Measurements from ENCODE around the gene STRADA.
"Not testable (repeated sequence)": the region's sequence is repeated elsewhere in the genome, so short reads cannot be mapped to it uniquely, and the experiment has no call there.

Gene STRADA

DNA sequence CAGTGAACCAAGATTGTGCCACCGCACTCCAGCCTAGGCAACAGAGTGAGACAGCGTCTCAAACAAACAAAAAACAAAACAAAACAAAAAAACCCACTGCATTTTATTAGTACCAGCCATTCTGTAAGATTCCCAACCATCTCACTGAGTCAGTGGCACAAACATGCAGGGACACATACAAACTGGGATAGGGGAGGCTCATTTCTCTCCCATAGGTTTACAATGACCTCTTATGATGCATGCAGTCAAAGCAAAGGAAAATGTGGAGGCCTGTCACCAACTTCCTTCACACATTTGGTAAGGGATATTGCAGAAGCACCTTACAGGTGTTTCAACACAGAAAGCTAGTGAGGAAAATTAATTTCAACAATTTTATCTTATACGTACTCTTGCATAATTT lies 12.4 kb upstream of the STRADA start:
- no peak for DNase-seq

DNA sequence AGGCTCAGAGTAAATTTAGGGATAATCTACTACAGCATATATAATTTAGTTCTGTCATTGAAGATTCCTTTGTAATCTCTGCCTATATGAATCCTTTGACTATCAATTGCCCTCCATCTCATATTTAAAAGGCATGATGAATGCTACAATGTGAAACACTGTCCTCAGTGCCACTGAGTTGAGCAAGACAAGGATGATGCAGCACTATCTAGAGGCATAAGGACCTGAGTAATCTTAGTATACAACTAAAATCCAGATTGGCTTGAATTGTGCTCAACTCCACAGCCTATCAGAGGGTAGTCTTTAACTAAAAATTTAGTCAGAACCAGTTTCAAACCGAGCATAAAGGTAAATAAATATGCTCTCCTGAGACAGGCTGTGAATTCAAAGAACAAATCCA lies 11.6 kb upstream of the STRADA start:
- DNase-seq: no peak

DNA sequence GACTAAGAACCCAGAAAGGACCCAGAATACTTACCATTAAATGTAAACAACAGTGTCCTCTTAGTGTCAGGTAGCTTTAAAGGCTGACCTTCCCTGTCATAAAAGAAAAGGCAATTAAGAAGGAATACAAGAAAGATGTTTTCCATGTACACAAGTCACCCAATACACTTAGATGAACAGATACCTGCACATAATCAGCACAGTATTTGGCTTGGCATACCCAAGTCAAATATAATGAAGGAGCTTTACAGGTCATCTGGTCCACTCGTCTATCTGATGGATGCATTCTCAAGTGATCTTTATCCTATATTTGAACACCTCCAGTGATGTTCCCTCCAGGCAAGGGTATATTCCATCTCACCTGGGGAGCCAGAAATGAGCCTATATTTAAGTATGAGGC lies 11.1 kb upstream of the STRADA start:
- DNase-seq: no peak

DNA sequence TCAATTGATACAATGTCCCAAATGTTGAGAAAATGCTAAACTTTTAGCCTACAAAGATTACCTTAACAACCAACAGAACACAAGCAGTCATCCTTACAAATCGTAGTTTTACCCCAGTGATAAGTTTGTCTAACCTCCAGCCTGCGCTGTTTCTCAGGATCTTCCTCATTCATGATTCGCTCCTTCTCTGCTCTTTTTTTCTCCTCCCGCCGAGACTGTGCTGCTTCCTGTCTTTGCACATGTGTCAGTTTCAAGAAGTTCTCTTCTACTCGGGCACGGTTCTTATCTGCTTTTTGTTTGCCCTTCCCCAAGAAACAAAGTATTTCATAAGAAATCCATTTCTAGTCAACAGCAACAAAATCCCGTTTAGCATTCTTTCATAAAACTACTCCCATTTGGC lies 10.2 kb upstream of the STRADA start:
- no peak for DNase-seq

DNA sequence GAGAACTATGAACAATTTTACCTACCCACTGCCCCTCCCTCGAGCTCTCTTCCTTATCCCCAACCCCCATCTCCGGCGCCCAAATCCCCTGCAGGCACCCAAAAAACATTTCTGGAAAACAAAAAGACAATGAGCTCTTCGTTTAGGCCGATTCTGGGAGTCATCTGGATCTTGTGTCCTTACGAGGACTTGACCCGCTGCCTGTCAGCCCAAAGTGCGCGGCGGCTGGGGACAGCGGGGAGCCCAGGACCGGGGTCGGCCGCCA lies 524 bp downstream of the STRADA start:
- DNase-seq: no peak

DNA sequence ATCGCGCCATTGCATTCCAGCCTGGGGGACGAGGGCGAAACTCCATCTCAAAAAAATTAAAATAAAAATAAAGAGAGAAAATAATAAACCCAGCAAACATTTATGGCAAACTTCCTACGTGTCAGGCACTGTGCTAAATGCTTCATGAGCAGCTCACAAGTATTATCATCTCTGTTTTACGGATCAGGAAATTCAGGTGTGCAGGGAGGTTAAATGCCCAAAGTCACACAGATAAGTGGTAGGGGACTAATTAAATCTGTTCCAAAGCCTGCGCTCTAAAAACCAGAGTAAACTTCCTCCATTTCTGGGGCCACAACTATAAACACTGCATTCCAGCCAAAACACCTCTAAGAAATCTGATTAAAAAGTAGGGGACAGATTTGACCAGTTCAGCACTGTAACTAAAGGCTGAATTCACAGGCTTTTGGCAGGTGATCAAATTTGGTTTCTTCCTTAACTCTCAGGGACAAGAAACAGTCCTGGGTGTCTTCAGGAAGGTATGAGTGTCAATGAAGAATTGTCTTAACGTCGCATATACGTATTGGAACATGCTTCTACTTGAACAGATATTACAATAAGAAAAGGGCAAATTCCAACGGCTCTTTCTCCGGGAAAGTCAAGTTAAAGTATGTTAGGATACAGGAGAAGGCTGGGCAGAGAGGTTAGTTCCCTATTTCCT lies 996 bp downstream of the STRADA start:
- peak; percentile 23 for DNase-seq

DNA sequence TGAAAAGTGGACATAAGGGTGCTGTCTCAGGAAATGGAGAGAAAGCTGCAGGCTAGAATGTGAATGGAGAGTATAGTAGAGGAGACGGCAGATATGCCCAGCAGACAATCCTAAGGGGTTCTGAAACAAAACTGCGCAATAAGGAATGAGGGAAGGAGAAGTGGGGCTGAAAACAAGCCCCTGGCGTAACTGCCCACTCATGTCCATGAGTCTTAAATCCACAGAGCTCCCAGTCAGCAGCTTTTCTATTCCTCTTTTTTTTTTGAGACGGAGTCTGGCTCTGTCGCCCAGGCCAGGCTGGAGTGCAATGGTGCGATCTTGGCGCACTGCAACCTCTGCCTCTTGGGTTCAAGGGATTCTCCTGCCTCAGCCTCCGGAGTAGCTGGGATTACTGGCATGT lies 5.9 kb downstream of the STRADA start:
- DNase-seq: no peak

DNA sequence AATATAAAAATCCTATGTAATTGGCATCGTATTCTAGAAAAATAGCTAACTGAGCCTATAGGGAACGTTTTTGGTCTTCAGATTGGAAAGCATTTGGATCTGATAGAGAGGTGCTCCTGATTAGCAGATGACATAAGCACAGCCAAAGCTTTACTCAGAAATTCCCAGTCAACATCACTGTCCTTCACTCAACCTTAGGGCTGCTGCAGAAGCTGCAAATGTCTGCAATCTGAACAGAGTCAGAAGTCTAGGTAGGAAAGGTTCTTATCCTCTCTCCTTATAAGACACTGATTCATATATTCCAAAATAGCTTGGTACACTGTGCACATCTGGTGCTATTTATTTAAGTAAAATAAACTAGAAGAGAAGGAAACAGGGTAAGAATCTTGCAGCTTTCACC lies 19.2 kb downstream of the STRADA start:
- no peak for DNase-seq

DNA sequence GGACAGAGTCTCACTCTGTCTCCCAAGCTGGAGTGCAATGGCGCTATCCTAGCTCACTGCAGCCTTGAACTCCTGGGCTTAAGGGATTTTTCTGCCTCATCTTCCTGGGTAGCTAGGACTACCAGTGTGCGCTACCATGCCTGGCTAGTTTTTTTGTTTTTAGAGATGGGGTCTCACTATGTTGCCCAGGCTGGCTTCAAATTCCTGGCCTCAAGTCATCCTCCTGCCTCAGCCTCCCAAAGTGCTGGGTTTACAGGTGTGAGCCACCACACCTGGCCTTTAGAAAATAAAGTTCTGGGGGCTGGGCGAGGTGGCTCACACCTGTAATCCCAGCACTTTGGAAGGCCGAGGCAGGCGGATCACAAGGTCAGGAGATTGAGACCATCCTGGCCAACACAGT lies 21.4 kb downstream of the STRADA start:
- DNase-seq: not testable (repeated sequence)

DNA sequence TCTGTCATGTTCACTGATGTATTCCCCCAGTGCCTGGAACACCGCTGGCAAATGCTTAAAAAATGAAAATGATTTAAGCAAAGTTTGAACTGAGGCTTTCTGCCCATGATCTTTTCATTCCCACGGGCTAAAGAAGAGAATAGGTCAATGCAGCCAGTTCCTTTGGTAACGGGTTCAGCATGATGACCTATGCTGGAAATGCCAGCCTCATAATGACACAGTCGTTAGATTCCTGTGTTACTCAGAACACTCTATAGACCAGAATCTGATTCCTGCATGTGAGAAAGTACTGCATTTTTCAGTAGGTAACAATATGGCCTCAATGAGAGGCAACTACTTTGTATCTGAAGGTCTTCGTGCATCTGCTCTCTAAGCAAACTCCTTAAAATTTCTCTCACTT lies 22.6 kb downstream of the STRADA start:
- no peak for DNase-seq

DNA sequence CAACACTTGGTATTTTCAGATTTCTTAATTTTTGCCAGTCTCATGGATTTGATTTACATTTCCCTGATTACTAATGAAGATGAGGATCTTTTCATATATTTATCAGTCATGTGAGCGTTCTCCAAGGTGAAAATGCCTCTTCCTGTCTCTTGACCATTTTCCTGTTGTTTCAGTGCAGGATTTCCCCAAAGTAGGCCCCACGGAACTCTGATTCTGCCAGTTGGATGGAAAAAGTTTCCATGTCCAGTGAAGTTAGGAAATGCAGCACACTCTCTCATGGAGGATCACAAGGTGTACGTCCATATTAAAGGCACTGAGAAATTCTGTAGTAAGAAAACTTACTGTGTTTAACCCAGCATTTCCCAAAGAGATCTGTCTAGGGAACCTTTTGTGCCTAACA lies 25.2 kb downstream of the STRADA start:
- no peak for DNase-seq

DNA sequence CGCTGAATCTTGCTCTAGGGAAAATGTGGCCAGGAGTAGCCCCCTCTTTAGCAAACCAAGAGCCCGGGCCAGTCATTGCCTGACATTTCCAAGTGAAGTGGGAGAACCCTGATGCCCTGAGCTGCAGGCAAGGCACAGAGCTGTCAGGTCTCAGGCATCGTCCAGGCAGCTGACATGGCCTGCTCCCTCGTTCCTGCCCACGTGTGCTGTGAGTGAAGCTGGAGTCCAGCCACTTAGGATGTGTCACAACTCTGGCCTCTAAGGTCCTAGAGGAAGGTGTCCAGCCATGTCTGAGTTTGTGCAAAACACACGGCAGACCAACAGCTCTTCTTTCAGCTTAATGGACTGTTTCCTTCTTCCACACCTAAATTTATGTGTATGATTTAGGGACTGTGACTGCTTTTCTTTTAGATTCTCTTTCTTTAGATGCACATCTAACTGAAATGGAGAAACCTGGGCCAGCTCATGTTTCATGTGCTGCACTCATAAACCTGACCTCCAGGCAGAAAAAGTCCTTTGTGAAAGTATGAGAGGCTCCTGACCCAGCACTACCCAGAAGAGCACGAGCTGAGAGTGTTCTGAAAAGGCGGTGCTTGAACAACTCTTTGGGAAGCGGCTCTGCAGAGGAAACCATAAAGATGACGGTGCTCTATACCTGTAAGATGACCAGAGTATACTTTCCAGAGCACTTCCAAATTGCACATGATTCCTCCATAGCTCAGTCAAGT lies 26.9 kb downstream of the STRADA start:
- DNase-seq: peak; percentile 20

DNA sequence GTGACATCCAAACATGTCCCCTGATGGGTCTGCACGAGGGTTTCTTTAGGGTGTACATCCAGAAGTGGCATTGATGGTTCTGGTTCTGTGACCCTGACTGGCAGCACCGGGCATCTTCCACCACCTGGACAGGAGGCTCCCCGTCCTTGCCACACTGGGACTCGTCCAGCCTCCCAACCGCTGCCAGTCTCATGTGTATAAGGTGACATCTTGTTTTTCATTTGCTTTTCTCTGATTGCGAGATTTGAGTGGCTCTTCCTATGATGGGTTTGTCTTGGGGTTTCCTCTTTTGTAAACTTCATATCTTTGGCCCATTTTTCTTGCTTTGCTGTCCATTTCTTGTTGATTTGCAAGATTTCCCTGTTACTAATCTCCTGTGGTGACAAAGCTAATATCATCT lies 32.5 kb downstream of the STRADA start:
- no peak for DNase-seq

DNA sequence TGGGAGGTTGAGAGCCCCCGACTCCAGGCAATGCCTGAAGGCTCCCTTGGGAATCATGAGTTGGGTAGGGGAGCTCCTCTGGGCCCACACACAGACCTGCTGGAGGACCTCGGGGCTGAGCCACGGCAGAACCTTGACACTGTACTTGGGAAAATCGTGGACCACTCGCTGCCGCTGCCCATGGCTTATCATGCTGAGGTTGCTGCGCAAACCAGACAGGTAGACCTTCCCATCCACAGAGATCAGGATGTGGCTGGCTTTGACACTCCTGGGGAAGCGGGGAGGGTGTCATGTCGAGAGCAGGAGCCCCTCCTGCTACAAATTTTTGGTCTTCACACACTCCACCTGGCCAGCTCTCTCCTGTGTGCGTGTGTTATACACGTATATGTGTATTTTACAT lies 34.4 kb downstream of the STRADA start:
- no peak for DNase-seq

DNA sequence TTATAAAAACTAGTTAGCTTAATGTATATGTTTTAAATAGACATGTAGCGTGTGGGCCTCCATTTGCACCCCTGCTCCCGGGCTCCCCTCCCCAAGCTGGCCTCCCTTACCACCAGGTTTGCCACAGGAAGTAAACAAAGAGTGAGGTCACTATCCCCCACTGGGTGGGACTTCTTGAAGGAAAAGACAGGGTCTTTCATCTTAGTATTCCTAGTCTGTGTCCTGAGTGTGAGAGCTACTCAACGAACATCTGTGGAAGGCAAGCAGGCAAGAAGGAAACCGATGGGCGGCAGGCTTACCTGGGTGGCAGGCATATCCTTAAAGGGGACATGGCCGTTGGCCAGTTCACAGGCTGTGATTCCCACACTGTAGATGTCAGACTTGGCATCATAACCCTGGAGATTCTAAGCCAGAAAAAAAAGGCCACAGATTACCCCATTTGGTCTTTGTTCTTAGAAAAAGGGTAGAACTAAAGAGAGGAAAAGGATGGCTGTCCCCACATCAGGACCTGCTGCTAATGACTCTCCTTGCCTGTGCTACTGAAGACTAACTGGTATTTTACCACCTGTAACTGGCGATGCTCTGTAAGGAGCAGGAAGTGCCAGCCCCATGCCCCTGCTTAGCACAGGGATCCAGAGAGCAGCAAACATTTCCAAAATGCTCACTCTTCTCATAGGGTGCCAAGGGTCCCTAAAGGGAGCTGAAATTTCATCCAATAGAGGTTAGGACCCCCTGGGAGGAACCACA lies 35.1 kb downstream of the STRADA start:
- no peak for DNase-seq

DNA sequence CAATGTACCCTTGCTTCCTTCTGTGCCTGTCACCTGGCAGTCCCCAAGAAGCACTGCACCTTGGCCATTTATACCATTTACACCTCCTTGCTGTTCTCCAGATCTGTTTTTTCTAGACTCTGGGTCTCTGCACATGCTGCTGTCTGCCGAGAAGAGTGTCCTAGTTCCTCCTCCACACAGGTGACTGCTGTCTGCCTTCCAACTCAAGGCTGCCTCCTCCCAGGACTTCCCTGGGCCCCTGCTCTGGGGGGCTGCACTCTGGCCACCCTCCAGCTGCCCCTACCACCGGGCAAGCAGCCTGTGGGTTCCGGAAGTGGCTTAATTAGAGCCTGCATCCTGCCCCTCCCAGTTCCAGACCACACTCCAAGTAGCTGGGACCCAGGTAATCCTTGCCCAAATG lies 35.9 kb downstream of the STRADA start:
- no peak for DNase-seq

DNA sequence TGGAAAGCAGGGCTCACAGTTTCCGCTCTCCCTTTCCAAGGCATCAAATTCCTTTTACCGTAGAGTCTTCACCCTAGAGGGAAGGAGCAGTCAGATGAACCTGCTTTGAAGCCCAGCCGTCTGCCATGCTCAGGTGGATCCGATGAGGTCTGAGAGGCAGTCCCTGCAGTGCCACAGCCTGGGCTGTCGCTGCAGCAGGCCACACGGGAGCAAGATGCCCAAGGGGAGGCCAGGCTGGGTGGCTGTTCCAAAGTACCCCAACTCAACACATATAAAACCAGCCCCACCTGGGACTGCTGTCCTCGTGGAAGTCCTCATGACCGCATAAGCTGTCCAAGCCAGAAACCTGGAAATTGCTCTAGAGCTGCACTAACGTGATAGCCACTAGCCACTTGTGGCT lies 36.8 kb downstream of the STRADA start:
- DNase-seq: no peak

DNA sequence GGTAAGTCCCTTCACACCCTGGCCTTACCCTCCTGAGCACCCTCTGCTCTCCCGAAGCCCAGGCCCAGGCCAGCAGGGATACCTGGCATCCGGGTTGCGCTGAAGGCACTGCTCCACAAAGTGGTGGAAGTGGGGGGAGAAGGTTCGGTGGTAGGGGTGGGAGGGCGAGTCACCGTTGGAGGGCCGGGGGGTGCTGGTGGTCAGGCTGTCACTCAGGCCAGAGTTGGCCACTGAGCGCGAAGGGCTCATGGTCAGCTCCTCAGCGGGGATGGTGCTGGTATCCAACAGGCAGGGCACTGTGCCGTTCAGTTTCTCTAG lies 37.4 kb downstream of the STRADA start:
- DNase-seq: no peak

DNA sequence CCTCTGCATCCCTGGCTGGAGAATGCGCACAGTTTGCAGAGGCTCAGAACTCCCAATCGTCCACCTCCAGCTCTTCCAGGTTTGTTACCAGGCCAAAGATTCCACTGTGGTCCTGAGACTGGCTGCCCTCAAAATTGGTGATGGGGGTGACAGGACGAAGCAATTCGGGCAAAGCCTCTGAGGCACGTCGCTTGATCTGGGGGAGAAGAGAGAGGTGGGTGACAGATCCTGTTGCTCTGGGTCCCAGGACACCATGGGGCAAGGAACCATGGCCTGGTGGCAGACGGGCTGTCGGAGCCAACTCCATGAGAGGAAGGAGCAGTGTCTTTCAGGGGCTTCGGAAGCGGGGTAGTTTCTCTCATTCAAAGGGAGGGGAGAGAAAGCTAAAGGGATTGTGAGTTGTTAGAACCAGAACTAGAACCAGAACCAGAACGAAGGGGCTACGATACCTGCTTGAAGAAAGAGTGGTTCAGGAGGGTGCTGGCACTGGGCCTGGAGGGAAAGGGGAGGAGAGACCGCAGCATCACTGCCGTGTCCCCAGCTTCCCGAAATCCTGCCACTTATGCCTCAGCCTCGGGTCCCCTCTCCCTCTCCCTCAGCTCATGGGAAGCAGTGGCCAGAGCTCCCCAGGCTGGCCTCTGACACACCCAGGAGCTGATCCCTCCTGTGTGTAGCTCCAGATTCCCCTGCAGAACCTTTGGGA lies 37.9 kb downstream of the STRADA start:
- no peak for DNase-seq

DNA sequence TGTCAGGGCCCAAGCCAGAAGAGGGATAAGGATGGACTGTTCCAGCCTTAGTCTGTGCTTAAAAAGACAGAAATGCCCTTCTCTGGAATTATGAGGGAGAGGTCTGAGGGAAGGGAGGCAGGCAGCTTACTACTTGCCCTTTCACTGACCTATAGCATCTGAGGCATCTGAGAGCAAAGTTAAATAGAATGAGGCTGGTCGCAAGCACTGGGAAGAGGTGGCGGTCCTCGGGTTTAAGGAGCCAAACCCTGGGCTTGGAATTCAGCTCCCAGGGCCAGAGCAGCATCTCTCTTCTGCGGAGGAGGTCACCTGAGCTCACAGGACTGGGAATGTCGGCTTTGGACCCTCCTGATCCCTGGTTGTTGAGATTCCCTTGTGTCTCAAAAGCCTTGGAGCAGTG lies 38.6 kb downstream of the STRADA start:
- no peak for DNase-seq

DNA sequence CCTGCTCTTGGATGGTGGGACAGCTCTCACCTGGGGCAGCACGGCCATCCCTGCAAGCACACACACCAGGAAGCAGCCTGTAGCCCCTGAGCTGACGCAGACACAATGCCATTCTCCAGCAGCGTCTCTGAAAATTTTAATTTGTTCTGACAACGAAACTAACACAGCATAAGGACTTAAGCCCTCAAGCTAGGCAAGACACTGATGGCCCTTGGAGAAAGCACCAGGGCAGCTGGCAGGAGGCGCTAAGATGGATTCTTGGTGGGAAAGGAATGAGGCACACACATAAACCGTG lies 38.9 kb downstream of the STRADA start:
- no peak for DNase-seq

DNA sequence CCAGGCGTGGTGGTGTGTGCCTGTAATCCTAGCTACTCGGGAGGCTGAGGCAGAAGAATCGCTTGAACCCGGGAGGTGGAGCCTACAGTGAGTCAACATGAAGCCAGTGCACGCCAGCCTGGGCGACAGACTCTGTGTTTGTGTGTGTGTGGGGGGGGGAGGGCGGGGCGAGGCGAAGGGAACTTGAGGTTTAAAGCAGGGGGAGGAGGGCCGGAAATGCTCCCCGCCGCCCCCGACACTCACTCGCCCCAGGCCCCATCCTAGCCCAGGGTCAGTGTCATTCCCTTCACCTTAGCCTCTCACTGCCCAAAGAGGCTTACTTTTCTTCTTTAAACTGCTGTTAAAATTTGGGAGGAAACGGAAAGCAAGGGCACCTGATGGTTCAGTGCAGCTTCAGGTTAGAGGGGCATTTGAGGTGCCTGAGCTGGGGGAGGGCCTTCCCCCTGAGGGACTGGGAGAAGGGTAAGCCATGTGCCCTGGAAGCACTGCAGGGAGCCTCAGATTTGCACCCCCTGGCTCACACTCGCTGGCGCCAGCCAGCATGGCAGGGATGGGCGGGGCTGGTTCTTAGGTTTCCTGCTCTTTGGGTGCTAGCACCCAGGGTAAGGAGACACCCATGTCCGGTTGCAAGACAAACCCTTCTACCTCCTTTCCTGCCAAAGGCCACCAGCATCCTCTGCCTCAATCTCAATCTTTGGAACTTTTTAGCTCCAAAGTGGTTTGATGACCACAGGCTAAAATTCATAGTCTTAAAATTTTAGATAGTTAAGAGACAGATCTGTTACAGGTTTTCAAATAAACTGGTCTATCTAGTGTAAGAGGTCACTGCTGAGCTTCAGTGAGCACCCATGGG lies 39.5 kb downstream of the STRADA start:
- no peak for DNase-seq

DNA sequence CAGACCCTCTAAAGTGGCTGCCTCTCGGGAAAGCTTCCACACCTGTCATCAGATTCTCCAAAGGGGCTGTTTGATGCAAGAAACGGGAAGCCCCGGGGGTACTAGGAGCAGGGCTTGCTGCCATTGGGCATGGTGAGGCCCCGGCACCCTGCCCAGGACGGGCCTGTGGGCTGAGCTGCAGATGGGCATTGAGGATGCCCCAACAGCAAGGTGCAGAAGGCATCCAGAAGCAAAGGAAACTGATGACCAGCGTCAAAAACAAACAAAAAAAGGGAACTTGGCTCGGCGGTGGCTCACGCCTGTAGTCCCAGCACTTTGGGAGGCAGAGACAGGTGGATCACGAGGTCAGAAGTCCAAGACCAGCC lies 40.2 kb downstream of the STRADA start:
- no peak for DNase-seq

Data from EL (cell line).